ENCODE data around the gene VASH2.

GRCh38 chr1:212952641-212952976 lies 2.3 kb downstream of the VASH2 start:
- TF ChIP-seq YY1 (IDR thresholded peaks at IDR 0.05; ENCODE audit: insufficient read depth, insufficient read length) (no peak), ZNF274 (IDR thresholded peaks at IDR 0.05; ENCODE audit: low read depth, low read length) (no peak)
